ENCODE data around the gene AMER1. TPM values are rescaled to one million over a fixed set of nuclear protein-coding genes. Genes with fewer than 3 reads are reported as not detected.

Gene AMER1
- total and polyA plus RNA-seq, 9 of the 15 experiments (the other 6 are each of a cell fraction or from before 2014, with no cell fraction given): 0.29 to 4.6 (median 3.0) TPM

GRCh38 chrX:64206556-64207162, 1.2 kb upstream of the AMER1 start:
- TF ChIP-seq BHLHE40 (IDR thresholded peaks at IDR 0.05; ENCODE audit: low read length) (no peak), SMAD1 (IDR thresholded peaks at IDR 0.05; ENCODE audit: low read depth, low read length, partially characterized antibody) (no peak), GTF2A2 (tag; IDR thresholded peaks at IDR 0.05) (no peak), HNRNPK (IDR thresholded peaks at IDR 0.05; ENCODE audit: low read depth, low read length, poor library complexity, severe bottlenecking) (no peak), ZNF511 (CRISPR knock-in tag; IDR thresholded peaks at IDR 0.05) (no peak), ZNF24 (IDR thresholded peaks at IDR 0.05) (no peak), OTX1 (CRISPR knock-in tag; IDR thresholded peaks at IDR 0.05) (no peak), SMARCB1 (IDR thresholded peaks at IDR 0.05; ENCODE audit: insufficient read length, low read depth) (no peak), HMG20A (CRISPR knock-in tag; conservative IDR thresholded peaks at IDR 0.05) (no peak), CHD2 (IDR thresholded peaks at IDR 0.05; ENCODE audit: low read depth, low read length) (no peak), ZNF316 (IDR thresholded peaks at IDR 0.05) (no peak), TOE1 (IDR thresholded peaks at IDR 0.05; ENCODE audit: borderline replicate concordance) (no peak), TOE1 (CRISPR knock-in tag; IDR thresholded peaks at IDR 0.05; ENCODE audit: borderline replicate concordance, low read depth) (no peak), SREBF1 (IDR thresholded peaks at IDR 0.05; ENCODE audit: borderline replicate concordance, low read depth, low read length) (no peak), NR4A1 (CRISPR knock-in tag; IDR thresholded peaks at IDR 0.05) (no peak), NR4A1 (tag; IDR thresholded peaks at IDR 0.05) (no peak), ZNF436 (CRISPR knock-in tag; IDR thresholded peaks at IDR 0.05) (no peak)
- TF ChIP-seq, protein P1, sequence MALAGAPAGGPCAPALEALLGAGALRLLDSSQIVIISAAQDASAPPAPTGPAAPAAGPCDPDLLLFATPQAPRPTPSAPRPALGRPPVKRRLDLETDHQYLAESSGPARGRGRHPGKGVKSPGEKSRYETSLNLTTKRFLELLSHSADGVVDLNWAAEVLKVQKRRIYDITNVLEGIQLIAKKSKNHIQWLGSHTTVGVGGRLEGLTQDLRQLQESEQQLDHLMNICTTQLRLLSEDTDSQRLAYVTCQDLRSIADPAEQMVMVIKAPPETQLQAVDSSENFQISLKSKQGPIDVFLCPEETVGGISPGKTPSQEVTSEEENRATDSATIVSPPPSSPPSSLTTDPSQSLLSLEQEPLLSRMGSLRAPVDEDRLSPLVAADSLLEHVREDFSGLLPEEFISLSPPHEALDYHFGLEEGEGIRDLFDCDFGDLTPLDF (CRISPR knock-in tag; IDR thresholded peaks at IDR 0.05): no peak
- no peaks in the 10 kb centered on the region for H3K9me3 ChIP-seq (replicated peaks; ENCODE audit: control insufficient read depth, insufficient read depth, low read depth, low read length)
- H3K9ac ChIP-seq (ENCODE audit: insufficient read depth in 1 of 2, low read depth in 2 of 2, low read length in 2 of 2): peak overlapping the region; percentile 60 to 90; a peak in 3 of 4 replicates
- H4K20me1 ChIP-seq (replicated peaks; ENCODE audit: control insufficient read depth, insufficient read depth, low read length): no peaks in the 10 kb centered on the region
- H3K9me1 ChIP-seq (ENCODE audit: control insufficient read depth, insufficient read depth, low read length): no peaks in the 10 kb centered on the region
- peaks cover 3 to 24% of the 10 kb centered on the region in 2 experiments; a peak in 4 of 5 replicates for H3K4me1 ChIP-seq (replicated peaks in 1 of 2; ENCODE audit: control insufficient read depth in 2 of 2, insufficient read depth in 2 of 2, low read length in 2 of 2)
- WGBS (ENCODE audit: insufficient coverage, low coverage, missing lambda C conversion rate): 32% methylated on average over 5 of the region's 5 CpGs
- no peaks in the 10 kb centered on the region for H3K36me3 ChIP-seq (ENCODE audit: control insufficient read depth, insufficient read depth, low read length)
- FAIRE-seq (no peak), ATAC-seq (no peak), DNase-seq (ENCODE audit: extremely low read depth in 1 of 4, low spot score in 3 of 4) (no peak)
- peak overlapping the region; percentile 69 for H3K4me2 ChIP-seq (ENCODE audit: insufficient read depth, low read length)
- in situ Hi-C loops (cut with MboI): no loop called here
- no TSS peak for BruUV-seq (replicated peaks)
- peak overlapping the region; percentile 71 for H2AFZ ChIP-seq (ENCODE audit: low read depth, low read length)
- H3K27ac ChIP-seq (ENCODE audit: extremely low read depth, low read depth, low read length): peak overlapping the region; percentile 55; the same call in 2 of the 3 replicates
- intact Hi-C loops (cut with micrococcal nuclease): loop anchor here (5.0 kb wide), 1 partner anchor 49 kb away; no protein-coding TSS in a partner anchor
- H3K79me2 ChIP-seq (ENCODE audit: control insufficient read depth, insufficient read depth, low read length): peaks cover 6% of the 10 kb centered on the region; the same call in 2 of the 3 replicates
- POLR2A ChIA-PET: no interaction called here
- peak overlapping the region; percentile 59; the same call in 1 of the 2 replicates for H3K4me3 ChIP-seq
- H3K27me3 ChIP-seq (ENCODE audit: control insufficient read depth in 2 of 2, insufficient read depth in 2 of 2, low read length in 2 of 2): no peaks in the 10 kb centered on the region
- CTCF ChIA-PET (ENCODE audit: low intra/inter-chr PET ratio): no interaction called here

Measured in K562 (cell line).